K562 (cell line): ENCODE data around the gene ERC2. TPM values are rescaled to one million over a fixed set of nuclear protein-coding genes. Genes with fewer than 3 reads are reported as not detected.

Source experiments
- ATAC-seq: fragments of 200-7000 bp; cut with Tn5 transposase; 3 replicates; pipeline ENCODE4 v1.9.1; 2020; ENCODE audit warnings: moderate library complexity
- BruUV-seq: library from RNA; stranded (reverse); fragments of 400-500 nt; replicated peaks from 2 replicates; lab custom pipeline; 2021; lab: Mats Ljungman, UMichigan
- CTCF ChIA-PET: fragments of 300-600 bp; formaldehyde crosslinking; extraction: SDS; loops from one replicate; lab custom pipeline; 2021; ENCODE audit warnings: low intra/inter-chr PET ratio; lab: Yijun Ruan, JAX
- POLR2A ChIA-PET: fragments of 300-600, 350-650 bp; sonication (Branson Sonifier 250); formaldehyde crosslinking; extraction: SDS; loops from one replicate; lab custom pipeline; 2021; ENCODE audit warnings: antibody characterized with exemption, inconsistent platforms; lab: Yijun Ruan, JAX
- DNase-seq, 4 experiments: peaks; one replicate each; pipeline versions ENCODE4 v3.0.0 to v3.0.0-alpha.2; 2011 to 2018; ENCODE audit warnings: low spot score in 3 of 4, mixed read lengths in 3 of 4; ENCODE audit errors: extremely low read depth in 1 of 4
- FAIRE-seq: peaks from 2 replicates; lab custom pipeline; 2011; peaks lifted over from hg19 to GRCh38; lab: Jason Lieb, UNC
- H2AFZ ChIP-seq: 2 replicates; pipeline ENCODE4 v1.6.0; 2011; ENCODE audit warnings: low read depth, low read length, control low read depth, inconsistent platforms
- H3K27ac ChIP-seq: fragments of 200-600 bp; 3 replicates; pipeline ENCODE4 v1.8.0; 2011; ENCODE audit warnings: low read depth, mild to moderate bottlenecking, control low read depth, inconsistent platforms, low read length, moderate library complexity, mixed read lengths; ENCODE audit errors: extremely low read depth
- H3K27me3 ChIP-seq, 2 experiments: fragments of 300-600 bp in 1 of 2; 2 replicates in 1 of 2; 3 replicates in 1 of 2; pipeline versions ENCODE4 v1.6.0 to v1.8.0; 2011; ENCODE audit warnings: inconsistent platforms in 2 of 2, low read length in 2 of 2, mild to moderate bottlenecking in 1 of 2, mixed read lengths in 1 of 2, moderate library complexity in 1 of 2; ENCODE audit not compliant: control insufficient read depth in 2 of 2, insufficient read depth in 2 of 2
- H3K36me3 ChIP-seq: fragments of 300-600 bp; 3 replicates; pipeline ENCODE4 v1.8.0; 2011; ENCODE audit warnings: mild to moderate bottlenecking, low read length, inconsistent platforms; ENCODE audit not compliant: control insufficient read depth, insufficient read depth
- H3K4me1 ChIP-seq, 2 experiments: fragments of 200-600 bp in 1 of 2; replicated peaks in 1 of 2; 2 replicates in 1 of 2; 3 replicates in 1 of 2; pipeline versions ENCODE4 v1.5.1 to v1.8.0; 2011; ENCODE audit warnings: inconsistent platforms in 2 of 2, low read length in 2 of 2, mild to moderate bottlenecking in 1 of 2, mixed read lengths in 1 of 2, moderate library complexity in 1 of 2; ENCODE audit not compliant: control insufficient read depth in 2 of 2, insufficient read depth in 2 of 2
- H3K4me2 ChIP-seq: 2 replicates; pipeline ENCODE4 v1.6.1; 2011; ENCODE audit warnings: low read length, control low read depth, inconsistent platforms, mixed read lengths; ENCODE audit not compliant: insufficient read depth
- H3K4me3 ChIP-seq: fragments of 200-600 bp; sonication (generic), shearing (Covaris generic); 2 replicates; pipeline ENCODE4 v1.5.1; 2016; ENCODE audit warnings: control low read depth, inconsistent platforms
- H3K79me2 ChIP-seq: fragments of 200-600 bp; 3 replicates; pipeline ENCODE4 v1.8.0; 2011; ENCODE audit warnings: low read length, inconsistent platforms; ENCODE audit not compliant: control insufficient read depth, insufficient read depth
- H3K9ac ChIP-seq, 2 experiments: 2 replicates each; pipeline versions ENCODE4 v1.6.0 to v1.6.1; 2011; ENCODE audit warnings: low read depth in 2 of 2, low read length in 2 of 2, control low read depth in 1 of 2, inconsistent platforms in 1 of 2, mild to moderate bottlenecking in 1 of 2, mixed read lengths in 1 of 2; ENCODE audit not compliant: insufficient read depth in 1 of 2
- H3K9me1 ChIP-seq: one replicate; pipeline ENCODE4 v1.6.0; 2011; ENCODE audit warnings: inconsistent platforms, mild to moderate bottlenecking, low read length, moderate library complexity; ENCODE audit not compliant: control insufficient read depth, insufficient read depth
- H3K9me3 ChIP-seq: replicated peaks from 2 replicates; pipeline ENCODE4 v1.5.1; 2011; ENCODE audit warnings: low read depth, low read length, inconsistent platforms; ENCODE audit not compliant: control insufficient read depth, insufficient read depth
- H4K20me1 ChIP-seq: replicated peaks from 2 replicates; pipeline ENCODE4 v1.6.1; 2011; ENCODE audit warnings: low read length, inconsistent platforms, mixed read lengths; ENCODE audit not compliant: control insufficient read depth, insufficient read depth
- CXXC5 ChIP-seq: fragments of 250-450 bp; sonication (Bioruptor Pico); IDR thresholded peaks from 2 replicates; pipeline ENCODE4 v1.8.0; 2022; ENCODE audit warnings: inconsistent platforms, mild to moderate bottlenecking, moderate library complexity
- ERF ChIP-seq: fragments of 450-650 bp; formaldehyde crosslinking; IDR thresholded peaks from 2 replicates; pipeline ENCODE4 v1.4.0; 2020; ENCODE audit warnings: mild to moderate bottlenecking, mixed read lengths
- ETV5 ChIP-seq: sonication (generic); formaldehyde crosslinking; IDR thresholded peaks from 2 replicates; pipeline ENCODE4 v1.4.0; 2020; ENCODE audit warnings: low read depth, mild to moderate bottlenecking, missing genetic modification reagents
- JUNB ChIP-seq: fragments of 450-650 bp; formaldehyde crosslinking; conservative IDR thresholded peaks from 2 replicates; pipeline ENCODE4 v1.4.0; 2020; ENCODE audit warnings: mild to moderate bottlenecking
- KLF1 ChIP-seq: fragments of 450-650 bp; IDR thresholded peaks from 2 replicates; pipeline ENCODE4 v1.6.1; 2016; ENCODE audit warnings: missing genetic modification characterization, missing compliant biosample characterization
- PCBP1 ChIP-seq: fragments of 200-400 bp; formaldehyde crosslinking; IDR thresholded peaks from 2 replicates; pipeline ENCODE4 v1.6.1; 2018; ENCODE audit warnings: mild to moderate bottlenecking, low read depth, low read length; ENCODE audit not compliant: poor library complexity, severe bottlenecking
- ZSCAN32 ChIP-seq: fragments of 450-650 bp; formaldehyde crosslinking; IDR thresholded peaks from 2 replicates; pipeline ENCODE4 v1.4.0; 2020; ENCODE audit warnings: mild to moderate bottlenecking, moderate library complexity
- WGBS: fragments of 100-300 bp; shearing (Covaris generic); methylation state at CpG from one replicate; pipeline ENCODE4 v1.1.6; 2016; ENCODE audit warnings: low coverage, mixed read lengths; ENCODE audit not compliant: insufficient coverage; ENCODE audit errors: missing lambda C conversion rate; 5-methylcytosine and 5-hydroxymethylcytosine counted together
- in situ Hi-C: fragments of 300-500 bp; cut with MboI; formaldehyde crosslinking; loops from 4 replicates; pipeline ENCODE4 v1.15.0; 2018; ENCODE audit warnings: inconsistent platforms, mixed read lengths
- intact Hi-C: fragments of 100-400 bp; cut with micrococcal nuclease; formaldehyde crosslinking; loops from 2 replicates; pipeline ENCODE4 v1.14.2; 2022
- polyA plus RNA-seq, 8 experiments: library from polyadenylated mRNA; depleted of rRNA in 4 of 8; stranded (reverse) in 5 of 8; unstranded in 3 of 8; fragments of >200 nt; fragmentation: Nextera tagmentation in 2 of 8; fragmentation: Illumina TruSeq in 1 of 8; extraction: Ambion mirVana in 2 of 8; extraction: Trizol in 1 of 8; gene quantifications; 2 replicates each; pipeline versions ENCODE4 v1.2.1 to v1.2.3, GENCODE V29; 2011 to 2014; ENCODE audit warnings: inconsistent platforms in 1 of 8, missing spikeins in 1 of 8
- total RNA-seq, 7 experiments: library from RNA; depleted of rRNA in 6 of 7; stranded (reverse); fragments of >200 nt in 6 of 7; fragmentation: Illumina TruSeq in 2 of 7; extraction: Trizol in 2 of 7; gene quantifications; 2 replicates each; pipeline versions ENCODE4 v1.2.1 to v1.2.3, GENCODE V29; 2011 to 2021; ENCODE audit warnings: low replicate concordance in 1 of 7

ERC2 gene
- total and polyA plus RNA-seq, 9 of the 15 experiments (the other 6 are each of a cell fraction or from before 2014, with no cell fraction given), result 0.04 to 0.18 (median 0.07) TPM; not detected in 2

- H3K9ac ChIP-seq, result no peak overlapping the region
- H3K27ac ChIP-seq, result no peak overlapping the region
- 0% methylated on average over 1 of the region's 1 CpG for WGBS
- ChIA-PET CTCF (no interaction called here), POLR2A (interaction anchor here (0.6 kb wide), 1 partner anchor 445 kb away, joined by 3 read pairs; no protein-coding TSS in a partner anchor)
- H3K27me3 ChIP-seq, result no peaks in the 10 kb centered on the region
- intact Hi-C loops, result no loop called here
- H3K4me3 ChIP-seq, result no peak overlapping the region
- H3K9me1 ChIP-seq, result no peaks in the 10 kb centered on the region
- no TSS peak for BruUV-seq
- TF ChIP-seq ERF (CRISPR knock-in tag), result no peak
- no peak for TF ChIP-seq ETV5 (CRISPR knock-in tag)
- TF ChIP-seq ZSCAN32 (CRISPR knock-in tag), result no peak
- TF ChIP-seq JUNB (CRISPR knock-in tag), result no peak
- TF ChIP-seq CXXC5 (CRISPR knock-in tag), result no peak
- no peak for TF ChIP-seq PCBP1
- TF ChIP-seq KLF1 (tag), result no peak
- H2AFZ ChIP-seq, result no peak overlapping the region
- H3K36me3 ChIP-seq, result no peaks in the 10 kb centered on the region
- FAIRE-seq (no peak), DNase-seq (no peak), ATAC-seq (no peak)
- H3K4me2 ChIP-seq, result no peak overlapping the region
- no peaks in the 10 kb centered on the region for H3K4me1 ChIP-seq
- no peaks in the 10 kb centered on the region for H3K9me3 ChIP-seq
- no peaks in the 10 kb centered on the region for H4K20me1 ChIP-seq
- in situ Hi-C loops, result no loop called here
- no peaks in the 10 kb centered on the region for H3K79me2 ChIP-seq
These were observed 593.2 kb downstream of the ERC2 start for GRCh38 chr3:55875113-55875512.
